Stomach smooth muscle (tissue), 2 donors: ENCODE measurements around the gene HMGN3.

Experiments
- H3K27ac ChIP-seq: one replicate; pipeline ENCODE4 v1.7.0; 2013; ENCODE audit warnings: mild to moderate bottlenecking, low read length, inconsistent platforms
- H3K27me3 ChIP-seq, 2 donors: one replicate each; pipeline ENCODE4 v1.7.0; 2013; ENCODE audit warnings: low read length in 2 of 2; ENCODE audit not compliant: insufficient read depth in 2 of 2, control insufficient read depth in 1 of 2
- H3K36me3 ChIP-seq, 2 donors: one replicate each; pipeline ENCODE4 v1.7.0; 2013; ENCODE audit warnings: low read length in 2 of 2; ENCODE audit not compliant: control insufficient read depth in 2 of 2, insufficient read depth in 2 of 2
- H3K4me1 ChIP-seq: one replicate; pipeline ENCODE4 v1.7.0; 2013; ENCODE audit warnings: low read length; ENCODE audit not compliant: control insufficient read depth, insufficient read depth
- H3K4me3 ChIP-seq, 2 donors: one replicate each; pipeline ENCODE4 v1.7.0; 2013; ENCODE audit warnings: low read length in 2 of 2
- H3K9ac ChIP-seq, 2 donors: one replicate each; pipeline ENCODE4 v1.7.0; 2013; ENCODE audit warnings: low read length in 2 of 2, mild to moderate bottlenecking in 1 of 2
- H3K9me3 ChIP-seq, 2 donors: one replicate each; pipeline ENCODE4 v1.7.0; 2013; ENCODE audit warnings: low read length in 2 of 2; ENCODE audit not compliant: control insufficient read depth in 2 of 2
- donor health status: healthy.
- donor health status: Pancreatic carcinoma.

HMGN3 gene

DNA sequence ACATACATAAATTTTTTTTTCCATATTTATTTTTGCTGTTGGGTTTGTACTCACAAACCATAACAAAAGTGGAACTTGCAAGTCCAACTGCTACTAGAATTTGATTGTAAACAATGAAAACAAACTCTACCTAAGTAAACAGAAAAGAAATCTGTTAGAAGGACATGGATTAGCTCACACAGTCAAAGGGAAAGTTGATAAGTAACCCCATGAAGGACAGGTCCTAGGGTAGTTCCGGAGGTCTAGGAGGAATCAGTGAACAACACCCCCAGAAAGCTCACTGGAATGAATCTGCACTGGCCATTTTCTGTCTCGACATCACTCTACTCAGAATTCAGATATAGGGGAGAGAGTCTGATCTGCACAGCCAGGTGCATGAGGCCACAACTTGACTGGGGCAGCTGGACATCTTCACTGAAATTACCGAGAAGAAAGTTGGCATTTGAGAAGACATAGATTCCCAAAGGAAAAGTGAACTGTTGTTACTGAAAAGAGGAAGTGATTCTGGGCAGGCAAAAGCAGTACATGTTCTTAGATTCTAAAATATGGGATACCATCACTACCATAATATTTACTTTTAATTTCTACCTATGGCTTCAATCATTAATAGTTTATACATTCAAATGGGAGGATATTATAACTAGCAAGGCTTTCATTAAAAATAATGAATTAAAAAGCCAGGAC lies 76.4 kb downstream of the HMGN3 start:
- Histone ChIP-seq H3K9ac (no peak overlapping the region), H3K27me3 (no peaks in the 10 kb centered on the region), H3K9me3 (no peaks in the 10 kb centered on the region), H3K4me1 (no peaks in the 10 kb centered on the region), H3K36me3 (no peaks in the 10 kb centered on the region), H3K4me3 (no peak overlapping the region), H3K27ac (no peak overlapping the region)

DNA sequence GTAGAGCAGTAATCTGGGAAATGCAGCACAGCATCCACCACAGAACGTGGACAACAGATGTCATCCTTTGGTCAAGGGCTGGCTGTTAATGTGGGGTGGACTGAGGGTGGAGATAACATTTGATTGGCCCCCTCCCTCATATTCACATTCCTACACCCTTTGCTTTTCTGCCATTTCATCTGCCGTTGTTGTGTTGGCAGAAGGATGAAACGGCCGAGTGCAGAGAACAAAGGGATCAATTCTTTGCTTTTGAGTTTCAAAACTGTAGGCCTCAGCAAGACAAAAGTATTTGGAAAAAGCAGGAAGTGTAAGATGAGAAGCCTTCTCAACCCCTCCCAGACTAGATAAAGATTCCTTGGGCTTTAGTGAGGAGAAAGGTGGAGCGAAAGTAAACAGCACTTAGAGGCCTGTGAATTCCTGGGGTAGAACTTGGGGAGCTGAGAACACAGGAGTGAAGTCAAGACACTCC lies 82.2 kb downstream of the HMGN3 start:
- H3K27ac ChIP-seq: no peak overlapping the region
- no peak overlapping the region for H3K4me3 ChIP-seq
- H3K9me3 ChIP-seq: no peaks in the 10 kb centered on the region
- no peaks in the 10 kb centered on the region for H3K4me1 ChIP-seq
- no peak overlapping the region for H3K9ac ChIP-seq
- no peaks in the 10 kb centered on the region for H3K27me3 ChIP-seq
- H3K36me3 ChIP-seq: no peaks in the 10 kb centered on the region
